Smooth muscle cell (in vitro differentiated cells): Measurements from ENCODE around the gene MAN1A2. TPM values are rescaled to one million over a fixed set of nuclear protein-coding genes. Genes with fewer than 3 reads are reported as not detected.

Source experiments
- DNase-seq: peaks from one replicate; lab custom pipeline; 2025; ENCODE audit not compliant: unreplicated experiment; lab: John Stamatoyannopoulos, UW
- H2AFZ ChIP-seq: fragments of 200-600 bp; sonication (generic); 2 replicates; pipeline ENCODE4 v1.6.0; 2016; ENCODE audit warnings: antibody characterized with exemption, low read depth, mild to moderate bottlenecking
- H3F3A ChIP-seq: fragments of 200-600 bp; sonication (generic); 2 replicates; pipeline ENCODE4 v1.6.0; 2017; ENCODE audit warnings: antibody characterized with exemption, low read depth
- H3K27ac ChIP-seq: fragments of 200-600 bp; sonication (generic); 2 replicates; pipeline ENCODE4 v1.5.1; 2016; ENCODE audit warnings: low read depth, mild to moderate bottlenecking
- H3K27me3 ChIP-seq: fragments of 200-600 bp; sonication (generic); 2 replicates; pipeline ENCODE4 v1.6.1; 2016; ENCODE audit warnings: low read depth, mild to moderate bottlenecking
- H3K36me3 ChIP-seq: fragments of 200-600 bp; sonication (generic); 2 replicates; pipeline ENCODE4 v1.5.1; 2016; ENCODE audit warnings: low read depth
- H3K4me1 ChIP-seq: fragments of 200-600 bp; sonication (generic); 2 replicates; pipeline ENCODE4 v1.5.1; 2016; ENCODE audit warnings: low read depth
- H3K4me2 ChIP-seq: fragments of 200-600 bp; sonication (generic); 2 replicates; pipeline ENCODE4 v1.6.0; 2016; ENCODE audit warnings: mild to moderate bottlenecking
- H3K4me3 ChIP-seq: fragments of 200-600 bp; sonication (generic); 2 replicates; pipeline ENCODE4 v1.5.1; 2016; ENCODE audit warnings: mild to moderate bottlenecking
- H3K79me2 ChIP-seq: fragments of 200-600 bp; sonication (generic); 2 replicates; pipeline ENCODE4 v1.6.0; 2016; ENCODE audit warnings: low read depth, mild to moderate bottlenecking
- H3K9ac ChIP-seq: fragments of 200-600 bp; sonication (generic); 2 replicates; pipeline ENCODE4 v1.6.0; 2016; ENCODE audit warnings: low read depth
- H3K9me3 ChIP-seq: fragments of 200-600 bp; sonication (generic); replicated peaks from 2 replicates; pipeline ENCODE4 v1.5.1; 2016; ENCODE audit warnings: low read depth
- H4K20me1 ChIP-seq: fragments of 200-600 bp; sonication (generic); 2 replicates; pipeline ENCODE4 v1.6.0; 2016; ENCODE audit warnings: low read depth
- WGBS: methylation state at CpG from one replicate; pipeline ENCODE4 v1.1.7; 2016; ENCODE audit warnings: low lambda C conversion rate; 5-methylcytosine and 5-hydroxymethylcytosine counted together
- polyA plus RNA-seq: library from polyadenylated mRNA; unstranded; fragments of >200 nt; fragmentation: Nextera tagmentation; extraction: Ambion mirVana; gene quantifications from 2 replicates; pipeline ENCODE4 v1.2.1, GENCODE V29; 2016
- total RNA-seq: library from RNA; depleted of rRNA; stranded (reverse); fragments of >200 nt; gene quantifications from 2 replicates; pipeline ENCODE4 v1.2.3, GENCODE V29; 2014
- TF ChIP-seq, protein P1 (sequence below): fragments of 200-600 bp; sonication (generic); IDR thresholded peaks from 2 replicates; pipeline ENCODE4 v1.5.1; 2017; ENCODE audit warnings: borderline replicate concordance, mild to moderate bottlenecking, antibody characterized with exemption; ENCODE audit not compliant: insufficient read depth, poor library complexity, severe bottlenecking

The MAN1A2 gene
- total and polyA plus RNA-seq, 2 experiments from 2014 or later, result 18.2 to 48.8 TPM

DNA sequence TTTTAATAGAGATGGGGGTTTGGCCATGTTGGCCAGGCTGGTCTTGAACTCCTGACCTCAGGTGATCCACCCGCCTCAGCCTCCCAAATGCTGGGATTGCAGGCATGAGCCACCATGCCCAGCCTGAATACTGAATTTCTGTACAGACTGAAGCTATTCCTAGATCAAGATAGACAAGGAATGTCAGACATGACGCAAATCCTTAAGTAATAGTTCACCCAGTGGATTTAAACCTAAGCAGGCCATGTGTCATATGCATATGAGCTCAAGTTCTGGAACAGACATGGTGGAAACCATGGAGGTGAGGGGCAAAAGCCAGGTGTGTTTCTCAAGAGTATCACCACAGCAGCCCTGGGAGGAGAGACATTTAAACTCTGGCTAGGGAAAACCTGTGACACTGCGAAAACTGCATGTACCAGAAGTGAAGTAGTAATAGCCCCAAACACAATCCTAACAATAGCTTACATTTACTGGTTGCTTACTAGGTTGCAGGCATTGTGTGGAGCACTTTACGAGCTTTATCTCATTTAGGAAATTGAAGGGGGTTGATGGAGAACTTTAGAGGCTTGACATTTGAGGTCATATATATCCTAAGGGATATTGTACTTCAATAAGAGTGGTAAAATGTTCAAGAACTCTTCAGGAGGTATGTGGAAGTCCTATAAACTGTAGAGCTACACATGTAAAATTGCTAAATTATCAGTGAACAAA is 31.7 kb upstream of the MAN1A2 start:
- H3K27ac ChIP-seq, result peak overlapping the region; percentile 24
- 63% methylated on average over 4 of the region's 4 CpGs for WGBS

DNA sequence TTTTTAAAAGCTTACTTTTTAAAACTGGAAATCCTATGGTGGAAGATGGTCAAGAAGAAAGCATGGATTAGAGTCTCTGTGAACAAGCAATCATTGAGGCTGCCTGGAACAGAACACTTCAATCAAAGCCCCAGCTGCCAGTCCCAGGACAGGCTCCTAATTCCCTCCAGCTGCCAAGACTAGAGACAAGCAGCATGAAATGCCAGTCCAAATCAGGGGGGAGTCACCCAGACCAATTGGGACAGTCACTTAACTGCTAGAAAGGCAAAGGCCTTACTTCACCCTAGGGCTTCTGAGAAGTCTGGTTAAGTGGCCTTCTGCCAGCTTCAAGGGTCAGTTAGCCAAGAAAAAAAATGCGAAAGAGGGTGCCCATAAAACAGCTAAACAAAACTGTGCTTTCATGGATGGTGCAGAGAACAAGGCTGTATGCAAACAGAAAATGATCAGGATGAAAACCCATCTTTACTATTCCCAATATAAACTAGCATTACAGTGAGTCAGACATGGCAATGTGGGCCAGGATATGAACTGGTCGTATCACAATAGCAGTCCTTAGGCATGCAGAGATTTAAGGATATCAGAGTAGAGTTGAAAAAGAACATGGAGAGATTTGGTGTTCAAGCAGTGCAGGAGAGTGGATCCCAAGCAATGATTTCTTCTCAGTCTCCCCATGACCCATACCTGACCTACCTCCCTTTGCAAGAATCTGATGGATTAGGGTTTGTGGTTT is 31.0 kb upstream of the MAN1A2 start:
- TF ChIP-seq, protein P1, sequence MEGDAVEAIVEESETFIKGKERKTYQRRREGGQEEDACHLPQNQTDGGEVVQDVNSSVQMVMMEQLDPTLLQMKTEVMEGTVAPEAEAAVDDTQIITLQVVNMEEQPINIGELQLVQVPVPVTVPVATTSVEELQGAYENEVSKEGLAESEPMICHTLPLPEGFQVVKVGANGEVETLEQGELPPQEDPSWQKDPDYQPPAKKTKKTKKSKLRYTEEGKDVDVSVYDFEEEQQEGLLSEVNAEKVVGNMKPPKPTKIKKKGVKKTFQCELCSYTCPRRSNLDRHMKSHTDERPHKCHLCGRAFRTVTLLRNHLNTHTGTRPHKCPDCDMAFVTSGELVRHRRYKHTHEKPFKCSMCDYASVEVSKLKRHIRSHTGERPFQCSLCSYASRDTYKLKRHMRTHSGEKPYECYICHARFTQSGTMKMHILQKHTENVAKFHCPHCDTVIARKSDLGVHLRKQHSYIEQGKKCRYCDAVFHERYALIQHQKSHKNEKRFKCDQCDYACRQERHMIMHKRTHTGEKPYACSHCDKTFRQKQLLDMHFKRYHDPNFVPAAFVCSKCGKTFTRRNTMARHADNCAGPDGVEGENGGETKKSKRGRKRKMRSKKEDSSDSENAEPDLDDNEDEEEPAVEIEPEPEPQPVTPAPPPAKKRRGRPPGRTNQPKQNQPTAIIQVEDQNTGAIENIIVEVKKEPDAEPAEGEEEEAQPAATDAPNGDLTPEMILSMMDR, result no peak
- Histone ChIP-seq H3K27ac (peak overlapping the region; percentile 24), H4K20me1 (no peaks in the 10 kb centered on the region), H3K4me1 (peaks cover 5% of the 10 kb centered on the region), H3K36me3 (no peaks in the 10 kb centered on the region), H3F3A (peaks cover 3% of the 10 kb centered on the region), H3K27me3 (no peaks in the 10 kb centered on the region), H3K4me2 (no peak overlapping the region), H3K79me2 (no peaks in the 10 kb centered on the region), H3K9ac (no peak overlapping the region), H2AFZ (no peak overlapping the region), H3K9me3 (no peaks in the 10 kb centered on the region), H3K4me3 (no peak overlapping the region)
- 31% methylated on average over 2 of the region's 2 CpGs for WGBS
- DNase-seq, result no peak

More for the DNA sequence above, 31.7 kb upstream of the MAN1A2 start:
- Histone ChIP-seq H3K79me2 (no peaks in the 10 kb centered on the region), H3K4me1 (peaks cover 5% of the 10 kb centered on the region), H3F3A (peaks cover 3% of the 10 kb centered on the region), H3K4me3 (no peak overlapping the region), H3K27me3 (no peaks in the 10 kb centered on the region), H3K9ac (no peak overlapping the region), H2AFZ (no peak overlapping the region), H3K9me3 (no peaks in the 10 kb centered on the region), H3K36me3 (no peaks in the 10 kb centered on the region), H4K20me1 (no peaks in the 10 kb centered on the region), H3K4me2 (no peak overlapping the region)
- no peak for DNase-seq
- TF ChIP-seq, protein P1, result no peak

DNA sequence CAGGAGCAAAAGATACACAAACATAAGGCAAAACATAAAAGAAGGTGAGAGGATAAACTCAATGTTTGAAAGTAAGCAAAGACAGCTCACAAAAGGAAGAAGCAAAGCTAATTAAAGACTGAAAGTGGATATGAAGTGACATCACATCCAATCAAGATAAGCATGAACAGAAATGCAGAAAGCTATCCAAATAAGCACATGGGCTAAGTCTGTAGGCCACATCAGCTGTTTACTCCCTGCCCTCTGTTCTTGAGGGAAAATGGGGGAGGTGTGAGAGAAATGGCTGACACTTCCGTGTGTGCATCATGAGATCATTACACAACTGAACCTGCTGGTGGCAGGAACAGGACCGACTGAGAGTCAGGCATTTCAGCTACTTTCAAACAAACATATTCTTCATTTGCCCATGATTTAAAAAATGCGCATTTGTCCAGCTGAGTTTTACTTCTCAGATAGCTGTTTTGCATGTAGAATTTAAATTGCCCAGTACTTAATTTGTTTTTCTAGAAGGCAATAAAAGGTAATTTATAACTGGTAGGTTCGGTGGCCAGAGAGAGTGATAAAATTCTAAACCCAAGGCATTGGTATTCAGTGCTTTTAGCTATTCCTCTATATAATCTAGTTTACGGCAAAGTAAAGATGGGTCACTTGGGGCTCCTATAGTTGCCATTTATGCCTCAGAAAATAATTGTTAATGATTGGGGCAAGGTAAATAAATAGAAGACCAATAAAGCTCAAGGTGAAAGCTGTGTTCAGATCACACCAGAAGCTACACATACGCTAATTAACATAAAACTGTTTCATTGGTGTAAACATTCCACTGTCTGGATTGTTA is 27.2 kb upstream of the MAN1A2 start:
- H3K27me3 ChIP-seq, result no peaks in the 10 kb centered on the region
- H3F3A ChIP-seq, result peaks cover 3% of the 10 kb centered on the region
- no peak for DNase-seq
- no peak overlapping the region for H3K9ac ChIP-seq
- no peaks in the 10 kb centered on the region for H3K9me3 ChIP-seq
- TF ChIP-seq, protein P1, result no peak
- peaks cover 5% of the 10 kb centered on the region for H3K4me1 ChIP-seq
- no peak overlapping the region for H3K4me3 ChIP-seq
- 61% methylated on average over 6 of the region's 6 CpGs for WGBS
- peak overlapping the region; percentile 65 for H2AFZ ChIP-seq
- H3K4me2 ChIP-seq, result peak overlapping the region; percentile 18
- no peaks in the 10 kb centered on the region for H3K36me3 ChIP-seq
- H3K27ac ChIP-seq, result no peak overlapping the region
- no peaks in the 10 kb centered on the region for H4K20me1 ChIP-seq
- no peaks in the 10 kb centered on the region for H3K79me2 ChIP-seq
